IPS-18a (cell line): ENCODE results near the gene CDH23.

Experiments
- H3K27ac ChIP-seq: one replicate; pipeline ENCODE4 v1.5.1; 2013; ENCODE audit warnings: low read length
- H3K27me3 ChIP-seq: one replicate; pipeline ENCODE4 v1.6.1; 2013; ENCODE audit warnings: mild to moderate bottlenecking, low read length; ENCODE audit not compliant: control insufficient read depth, insufficient read depth
- H3K36me3 ChIP-seq: one replicate; pipeline ENCODE4 v1.6.1; 2013; ENCODE audit warnings: low read depth, low read length; ENCODE audit not compliant: control insufficient read depth
- H3K4me1 ChIP-seq: one replicate; pipeline ENCODE4 v1.6.1; 2013; ENCODE audit warnings: low read depth, low read length; ENCODE audit not compliant: control insufficient read depth
- H3K4me3 ChIP-seq: one replicate; pipeline ENCODE4 v1.5.1; 2013; ENCODE audit warnings: low read length
- H3K9ac ChIP-seq: one replicate; pipeline ENCODE4 v1.6.1; 2013; ENCODE audit warnings: mild to moderate bottlenecking, low read length, moderate library complexity
- H3K9me3 ChIP-seq: one replicate; pipeline ENCODE4 v1.6.1; 2013; ENCODE audit warnings: low read depth, low read length; ENCODE audit not compliant: control insufficient read depth

The CDH23 gene

GRCh38 chr10:71864911-71865361 is 468.2 kb downstream of the CDH23 start:
- Histone ChIP-seq H3K27ac (no peak overlapping the region), H3K27me3 (no peaks in the 10 kb centered on the region), H3K9me3 (no peaks in the 10 kb centered on the region), H3K9ac (no peak overlapping the region), H3K4me1 (peaks cover 11% of the 10 kb centered on the region), H3K36me3 (no peaks in the 10 kb centered on the region), H3K4me3 (no peak overlapping the region)
